Measurements from ENCODE around the gene NFATC2IP. TPM values are rescaled to one million over a fixed set of nuclear protein-coding genes. Genes with fewer than 3 reads are reported as not detected.

NFATC2IP gene
- total RNA-seq, 1 donor from 2014 or later, result 61.0 TPM

- peaks cover 1% of the 10 kb centered on the region for H3K27me3 Mint-ChIP-seq (ENCODE audit: unreplicated experiment)
- no peak overlapping the region for H3K27ac Mint-ChIP-seq (ENCODE audit: unreplicated experiment)
These were observed 45.9 kb upstream of the NFATC2IP start for GRCh38 chr16:28904828-28905227.

GRCh38 chr16:28905229-28905754, 45.4 kb upstream of the NFATC2IP start:
- Mint-ChIP-seq H3K27ac (ENCODE audit: unreplicated experiment) (no peak overlapping the region), H3K9me3 (ENCODE audit: unreplicated experiment) (no peaks in the 10 kb centered on the region), H3K36me3 (ENCODE audit: low read depth, unreplicated experiment) (no peaks in the 10 kb centered on the region), H3K4me1 (ENCODE audit: unreplicated experiment) (no peaks in the 10 kb centered on the region), H3K27me3 (ENCODE audit: unreplicated experiment) (peaks cover 1% of the 10 kb centered on the region), H3K4me3 (ENCODE audit: unreplicated experiment) (no peak overlapping the region)
- DNase-seq (ENCODE audit: low spot score), result no peak
- no peak for TF ChIP-seq CTCF (IDR thresholded peaks at IDR 0.05; ENCODE audit: unreplicated experiment)

More at GRCh38 chr16:28904828-28905227, 45.9 kb upstream of the NFATC2IP start:
- TF ChIP-seq CTCF (IDR thresholded peaks at IDR 0.05; ENCODE audit: unreplicated experiment), result no peak
- Mint-ChIP-seq H3K4me3 (ENCODE audit: unreplicated experiment) (no peak overlapping the region), H3K4me1 (ENCODE audit: unreplicated experiment) (no peaks in the 10 kb centered on the region), H3K9me3 (ENCODE audit: unreplicated experiment) (no peaks in the 10 kb centered on the region), H3K36me3 (ENCODE audit: low read depth, unreplicated experiment) (no peaks in the 10 kb centered on the region)
- no peak for DNase-seq (ENCODE audit: low spot score)

GRCh38 chr16:28905800-28906372, 44.9 kb upstream of the NFATC2IP start:
- Mint-ChIP-seq H3K9me3 (ENCODE audit: unreplicated experiment) (no peaks in the 10 kb centered on the region), H3K36me3 (ENCODE audit: low read depth, unreplicated experiment) (no peaks in the 10 kb centered on the region), H3K27ac (ENCODE audit: unreplicated experiment) (no peak overlapping the region), H3K4me1 (ENCODE audit: unreplicated experiment) (no peaks in the 10 kb centered on the region), H3K27me3 (ENCODE audit: unreplicated experiment) (peaks cover 1% of the 10 kb centered on the region), H3K4me3 (ENCODE audit: unreplicated experiment) (no peak overlapping the region)
- no peak for DNase-seq (ENCODE audit: low spot score)
- no peak for TF ChIP-seq CTCF (IDR thresholded peaks at IDR 0.05; ENCODE audit: unreplicated experiment)

GRCh38 chr16:28910086-28911031, 40.4 kb upstream of the NFATC2IP start:
- H3K9me3 Mint-ChIP-seq (ENCODE audit: unreplicated experiment), result no peaks in the 10 kb centered on the region
- no peak for TF ChIP-seq CTCF (IDR thresholded peaks at IDR 0.05; ENCODE audit: unreplicated experiment)
- H3K27me3 Mint-ChIP-seq (ENCODE audit: unreplicated experiment), result peaks cover 2% of the 10 kb centered on the region
- H3K4me1 Mint-ChIP-seq (ENCODE audit: unreplicated experiment), result no peaks in the 10 kb centered on the region
- peaks cover 13% of the 10 kb centered on the region for H3K36me3 Mint-ChIP-seq (ENCODE audit: low read depth, unreplicated experiment)
- H3K27ac Mint-ChIP-seq (ENCODE audit: unreplicated experiment), result no peak overlapping the region
- DNase-seq (ENCODE audit: low spot score), result no peak
- H3K4me3 Mint-ChIP-seq (ENCODE audit: unreplicated experiment), result no peak overlapping the region
